CD4-positive, alpha-beta T cell treated with Interleukin-12 subunit alpha and Interleukin-12 subunit beta, for 1 hour (primary cell): ENCODE results near the gene SLC28A3.
"Not testable (repeated sequence)": the region's sequence is repeated elsewhere in the genome, so short reads cannot be mapped to it uniquely, and the experiment has no call there.

ENCODE experiments used
- DNase-seq: peaks from one replicate; pipeline ENCODE4 v3.0.0-alpha.2; 2020

SLC28A3 gene

GRCh38 chr9:84340535-84340934, at the start of gene SLC28A3:
TSS of gene SLC28A3 (minus strand) at chr9:84340758. CDS start at chr9:84340633, 125 bp downstream.
- no peak for DNase-seq

GRCh38 chr9:84390254-84390653, 49.7 kb upstream of the SLC28A3 start:
- not testable (repeated sequence) for DNase-seq

GRCh38 chr9:84387821-84388220, 47.3 kb upstream of the SLC28A3 start:
- DNase-seq: no peak

GRCh38 chr9:84386753-84387152, 46.2 kb upstream of the SLC28A3 start:
- DNase-seq: no peak

GRCh38 chr9:84385386-84386040, 45.0 kb upstream of the SLC28A3 start:
- no peak for DNase-seq

- DNase-seq: no peak
Measured at GRCh38 chr9:84384617-84385016, 44.1 kb upstream of the SLC28A3 start.

GRCh38 chr9:84383178-84383577, 42.6 kb upstream of the SLC28A3 start:
- DNase-seq: no peak

GRCh38 chr9:84382720-84383119, 42.2 kb upstream of the SLC28A3 start:
- no peak for DNase-seq

- DNase-seq: no peak
Measured at GRCh38 chr9:84381508-84381907, 41.0 kb upstream of the SLC28A3 start.

GRCh38 chr9:84379740-84380139, 39.2 kb upstream of the SLC28A3 start:
- DNase-seq: no peak

- no peak for DNase-seq
Measured at GRCh38 chr9:84375954-84376353, 35.4 kb upstream of the SLC28A3 start.

- DNase-seq: no peak
Measured at GRCh38 chr9:84374516-84374915, 34.0 kb upstream of the SLC28A3 start.

- no peak for DNase-seq
Measured at GRCh38 chr9:84374013-84374412, 33.5 kb upstream of the SLC28A3 start.

- DNase-seq: no peak
Measured at GRCh38 chr9:84371737-84372136, 31.2 kb upstream of the SLC28A3 start.

- DNase-seq: no peak
Measured at GRCh38 chr9:84368601-84369000, 28.0 kb upstream of the SLC28A3 start.

- DNase-seq: not testable (repeated sequence)
Measured at GRCh38 chr9:84367726-84368125, 27.2 kb upstream of the SLC28A3 start.

GRCh38 chr9:84366683-84367082, 26.1 kb upstream of the SLC28A3 start:
- no peak for DNase-seq

- not testable (repeated sequence) for DNase-seq
Measured at GRCh38 chr9:84364894-84365490, 24.4 kb upstream of the SLC28A3 start.

GRCh38 chr9:84361645-84362044, 21.1 kb upstream of the SLC28A3 start:
- DNase-seq: no peak

GRCh38 chr9:84357275-84357674, 16.7 kb upstream of the SLC28A3 start:
- no peak for DNase-seq

- no peak for DNase-seq
Measured at GRCh38 chr9:84354035-84354434, 13.5 kb upstream of the SLC28A3 start.

GRCh38 chr9:84349671-84350070, 9.1 kb upstream of the SLC28A3 start:
- no peak for DNase-seq

GRCh38 chr9:84343111-84343521, 2.6 kb upstream of the SLC28A3 start:
- no peak for DNase-seq

GRCh38 chr9:84339962-84340361, 596 bp downstream of the SLC28A3 start:
- no peak for DNase-seq

GRCh38 chr9:84339503-84339902, 1.1 kb downstream of the SLC28A3 start:
- DNase-seq: no peak
